GM12874 (cell line): ENCODE data around the gene BTBD19.

Source experiments
- CTCF ChIP-seq: IDR thresholded peaks from 2 replicates; pipeline ENCODE4 v1.5.1; 2011; ENCODE audit warnings: low read depth, mild to moderate bottlenecking, control low read depth, low read length, moderate library complexity; ENCODE audit not compliant: insufficient read depth

BTBD19 gene

GRCh38 chr1:44792736-44793502 is 15.4 kb upstream of the BTBD19 start:
- no peak for TF ChIP-seq CTCF

- TF ChIP-seq CTCF = no peak
Observed at GRCh38 chr1:44798481-44799365, 9.6 kb upstream of the BTBD19 start.

GRCh38 chr1:44799770-44800584 is 8.3 kb upstream of the BTBD19 start, which contains the start of gene PLK3:
TSS of gene PLK3 (plus strand) at chr1:44800377. CDS start at chr1:44800464, 87 bp downstream.
- TF ChIP-seq CTCF = peak; percentile 95

GRCh38 chr1:44801491-44802305 is 6.6 kb upstream of the BTBD19 start:
- TF ChIP-seq CTCF = no peak

- no peak for TF ChIP-seq CTCF
Observed at GRCh38 chr1:44802306-44803061, 5.8 kb upstream of the BTBD19 start.

- no peak for TF ChIP-seq CTCF
Observed at GRCh38 chr1:44803062-44803311, 5.3 kb upstream of the BTBD19 start.
